GM21515 (cell line): ENCODE measurements around the gene ACTR6.
A peak's percentile ranks its signal among the peaks of the same experiment; 100 is the strongest.

Source experiments
- ATAC-seq: cut with Tn5 transposase; IDR thresholded peaks from one replicate; pipeline ENCODE4 v1.9.1; 2021; ENCODE audit not compliant: unreplicated experiment

The ACTR6 gene

GRCh38 chr12:100265732-100266584 is 65.3 kb downstream of the ACTR6 start:
- no peak for ATAC-seq

GRCh38 chr12:100266585-100266834 is 65.9 kb downstream of the ACTR6 start:
- peak; percentile 84 for ATAC-seq

GRCh38 chr12:100266835-100267602 is 66.4 kb downstream of the ACTR6 start, which contains the start of the genes DEPDC4 and SCYL2:
Gene DEPDC4 (minus strand): TSS chr12:100267079. CDS start chr12:100267076, 3 bp downstream.
Gene SCYL2 (plus strand): TSS chr12:100267177. CDS start chr12:100282971, 15,794 bp downstream.
- peak; percentile 92 for ATAC-seq

- peak; percentile 18 for ATAC-seq
Measured at GRCh38 chr12:100267603-100268281, 67.1 kb downstream of the ACTR6 start.

GRCh38 chr12:100268835-100269564 is 68.4 kb downstream of the ACTR6 start:
- no peak for ATAC-seq

GRCh38 chr12:100273782-100274181 is 73.2 kb downstream of the ACTR6 start:
- no peak for ATAC-seq
